ENCODE results near the gene YJEFN3.

YJEFN3 gene, protein sequence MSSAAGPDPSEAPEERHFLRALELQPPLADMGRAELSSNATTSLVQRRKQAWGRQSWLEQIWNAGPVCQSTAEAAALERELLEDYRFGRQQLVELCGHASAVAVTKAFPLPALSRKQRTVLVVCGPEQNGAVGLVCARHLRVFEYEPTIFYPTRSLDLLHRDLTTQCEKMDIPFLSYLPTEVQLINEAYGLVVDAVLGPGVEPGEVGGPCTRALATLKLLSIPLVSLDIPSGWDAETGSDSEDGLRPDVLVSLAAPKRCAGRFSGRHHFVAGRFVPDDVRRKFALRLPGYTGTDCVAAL

DNA sequence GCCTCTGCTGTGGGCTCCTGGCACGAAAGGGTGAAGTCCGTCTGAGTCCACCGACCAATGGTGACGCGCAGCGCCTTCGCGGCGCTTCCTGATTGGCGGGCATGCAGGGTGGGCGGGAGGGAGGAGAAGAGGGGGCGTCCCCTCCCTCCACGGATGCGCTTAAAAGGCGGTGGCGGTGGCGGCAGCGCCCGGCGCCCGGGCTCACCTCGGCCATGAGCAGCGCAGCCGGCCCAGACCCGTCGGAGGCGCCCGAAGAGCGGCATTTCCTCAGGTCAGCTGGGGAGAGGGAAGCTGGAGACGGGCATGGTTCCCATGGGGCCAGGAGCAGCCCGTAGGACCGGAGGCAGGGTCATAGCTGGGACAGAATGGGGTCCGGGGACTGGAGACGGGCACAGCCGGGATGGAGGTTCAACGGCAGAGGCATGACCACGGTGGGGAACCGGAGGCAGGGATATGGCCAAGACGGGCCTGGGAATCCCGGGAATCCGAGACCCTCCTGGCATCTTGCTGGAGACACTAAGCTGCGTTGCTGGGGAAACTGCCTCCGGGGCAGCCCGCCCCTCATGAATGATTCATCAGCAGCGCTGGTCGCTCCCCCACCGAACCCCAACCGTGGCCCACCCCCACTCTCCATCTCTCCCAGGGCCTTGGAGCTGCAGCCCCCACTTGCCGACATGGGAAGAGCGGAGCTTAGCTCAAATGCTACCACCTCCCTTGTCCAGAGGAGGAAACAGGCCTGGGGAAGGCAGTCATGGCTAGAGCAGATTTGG lies at the start of gene YJEFN3:
TSS of gene YJEFN3 (plus strand) at position 191 of the 770 bp plus-strand sequence. CDS start at position 213, 22 bp downstream.
- H3K4me3 Mint-ChIP-seq = no peak within 1 kb of the TSS
- H3K36me3 Mint-ChIP-seq = peaks cover 22 to 41% of the 10 kb centered on the region in 2 donors
- peaks cover 7 to 29% of the 10 kb centered on the region in 2 donors for H3K4me1 Mint-ChIP-seq
- H3K9me3 Mint-ChIP-seq = no peaks in the 10 kb centered on the region
- no peaks in the 10 kb centered on the region for H3K27me3 Mint-ChIP-seq
- DNase-seq (no peak), ATAC-seq (replicated peaks) (no peak)
- peak within 1 kb of the TSS; percentile 49 for H3K27ac Mint-ChIP-seq

DNA sequence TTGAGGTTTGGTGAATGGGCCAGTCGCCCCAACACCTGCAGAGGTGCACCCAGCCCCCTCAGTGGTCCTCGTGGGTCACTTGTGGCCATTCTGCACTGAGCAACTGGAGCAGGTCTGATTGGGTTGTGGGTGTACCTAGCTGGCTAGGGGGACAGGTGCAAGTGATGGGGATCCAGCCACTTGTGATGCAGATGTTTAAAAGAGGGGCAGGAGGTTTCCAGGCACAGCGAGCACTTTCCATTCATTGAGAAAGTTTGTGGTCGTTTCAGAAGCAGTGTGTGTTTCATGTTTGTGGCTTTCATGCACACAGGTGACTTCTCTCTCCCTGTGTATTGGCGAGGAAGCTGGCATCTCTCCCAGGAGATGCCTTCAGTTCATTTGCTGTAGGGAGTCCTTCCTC lies 48.0 kb upstream of the YJEFN3 start:
- H3K36me3 Mint-ChIP-seq = peaks cover 15 to 40% of the 10 kb centered on the region in 2 donors
- no peaks in the 10 kb centered on the region for H3K9me3 Mint-ChIP-seq
- no peaks in the 10 kb centered on the region for H3K27me3 Mint-ChIP-seq
- DNase-seq = no peak
- no peak overlapping the region for H3K4me3 Mint-ChIP-seq
- H3K27ac Mint-ChIP-seq = peak overlapping the region; percentile 37
- no peak for ATAC-seq (replicated peaks)
- H3K4me1 Mint-ChIP-seq = peaks cover 39 to 59% of the 10 kb centered on the region in 2 donors

DNA sequence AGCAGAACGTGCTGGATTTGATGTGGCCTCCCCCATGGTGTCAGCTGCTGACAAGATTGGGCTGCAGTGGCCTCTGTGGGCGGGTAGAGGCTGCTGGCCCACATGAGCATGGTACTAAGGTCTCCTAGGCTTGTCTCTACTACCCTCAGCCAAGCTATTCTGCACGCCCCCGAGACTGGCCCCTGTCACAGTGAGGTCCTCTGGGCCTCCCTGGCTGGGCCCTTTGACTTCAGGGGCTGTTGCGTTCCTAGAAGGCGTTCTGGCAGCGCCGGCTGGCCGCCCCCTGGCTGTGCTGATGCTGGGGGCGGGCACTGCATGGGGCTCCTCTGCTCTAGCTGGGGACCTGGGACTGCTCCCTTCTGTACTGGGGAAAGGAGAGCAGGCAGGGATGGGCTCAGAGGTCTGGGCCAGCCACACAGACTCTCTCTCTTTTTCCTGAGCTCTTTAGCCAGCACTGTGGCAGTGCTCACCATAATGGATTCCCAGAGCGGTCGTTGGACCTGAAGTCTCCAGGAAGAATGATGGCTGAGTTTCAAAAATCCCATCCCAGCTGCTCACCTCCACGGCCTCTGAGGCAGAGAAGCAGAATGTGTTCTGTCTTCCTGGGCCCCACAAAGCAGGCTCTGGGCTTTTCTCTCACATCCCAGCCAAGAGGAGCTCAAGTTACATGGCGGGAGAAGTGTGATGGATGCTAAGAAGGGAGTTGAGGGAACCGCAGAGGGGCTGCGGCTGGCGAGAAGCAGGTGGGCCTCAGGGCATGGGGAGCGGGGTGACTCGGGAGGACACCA lies 45.7 kb upstream of the YJEFN3 start:
- H3K36me3 Mint-ChIP-seq = peaks cover 17 to 27% of the 10 kb centered on the region in 2 donors
- H3K4me1 Mint-ChIP-seq = peaks cover 34 to 53% of the 10 kb centered on the region in 2 donors
- DNase-seq (no peak), ATAC-seq (replicated peaks) (no peak)
- no peaks in the 10 kb centered on the region for H3K27me3 Mint-ChIP-seq
- H3K27ac Mint-ChIP-seq = peak overlapping the region; percentile 14
- H3K4me3 Mint-ChIP-seq = no peak overlapping the region
- no peaks in the 10 kb centered on the region for H3K9me3 Mint-ChIP-seq

DNA sequence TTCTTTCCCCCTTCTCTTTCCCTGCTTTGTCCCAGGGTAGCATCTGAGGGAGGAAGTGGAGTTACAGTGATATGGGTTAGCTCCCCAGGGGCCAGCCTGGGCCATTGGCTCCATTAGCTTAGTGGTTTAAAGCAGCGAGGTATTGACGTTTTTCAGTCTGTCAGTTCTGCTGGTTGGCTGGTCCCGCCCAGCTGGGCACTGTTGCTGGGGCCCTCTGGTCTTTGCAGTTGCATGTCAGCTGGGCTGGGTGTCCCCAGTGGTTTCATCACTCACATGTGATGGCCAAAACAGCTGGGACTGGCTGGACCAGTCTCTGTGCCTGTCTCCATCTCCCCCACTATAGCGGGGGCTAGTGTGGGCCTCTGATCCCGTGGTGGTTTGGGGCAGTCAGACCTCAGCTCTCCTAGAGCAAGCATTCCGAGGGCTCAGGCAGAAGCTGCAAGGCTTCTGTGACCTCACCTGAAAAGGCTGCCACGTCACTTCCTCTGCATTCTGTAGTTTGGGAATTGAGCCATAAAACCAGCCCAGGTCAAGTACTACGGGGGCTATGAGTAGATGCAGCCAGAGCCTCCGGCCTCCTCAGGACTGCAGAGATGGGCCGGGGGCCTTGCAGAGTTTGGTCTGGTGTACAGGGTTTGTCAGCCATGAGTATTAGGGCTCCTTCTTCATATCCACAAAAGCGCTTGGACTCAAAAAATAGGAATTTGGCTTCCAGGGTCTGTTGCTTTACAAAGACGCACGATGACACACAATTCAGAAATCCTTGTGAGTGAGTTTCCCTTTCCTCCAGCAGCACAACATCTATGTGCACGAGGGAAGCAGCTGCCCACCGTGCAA lies 43.3 kb upstream of the YJEFN3 start:
- Mint-ChIP-seq H3K36me3 (peaks cover 17 to 28% of the 10 kb centered on the region in 2 donors), H3K27ac (peak overlapping the region; percentile 90), H3K9me3 (no peaks in the 10 kb centered on the region), H3K4me3 (peak overlapping the region; percentile 27 to 32), H3K27me3 (no peaks in the 10 kb centered on the region), H3K4me1 (peaks cover 54 to 72% of the 10 kb centered on the region in 2 donors)
- peak; percentile 82 to 87 for ATAC-seq (replicated peaks)
- peak; percentile 61 for DNase-seq

DNA sequence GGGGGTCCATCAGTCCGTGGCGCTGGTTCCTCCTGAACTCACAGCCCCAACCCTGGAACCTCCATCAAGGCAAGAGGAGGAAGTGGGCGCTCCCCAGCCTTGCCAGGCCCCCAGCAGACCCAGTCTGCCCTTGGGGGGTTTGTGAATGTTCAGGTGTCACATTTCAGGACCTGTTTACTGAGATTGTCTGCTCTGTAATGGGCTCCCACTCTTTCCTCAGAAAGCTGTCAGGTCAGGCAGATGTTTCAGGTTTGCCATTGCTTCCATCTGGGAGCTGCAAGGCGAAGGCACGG lies 42.8 kb upstream of the YJEFN3 start:
- Mint-ChIP-seq H3K27me3 (no peaks in the 10 kb centered on the region), H3K4me3 (no peak overlapping the region), H3K27ac (no peak overlapping the region), H3K9me3 (no peaks in the 10 kb centered on the region), H3K4me1 (peaks cover 53 to 71% of the 10 kb centered on the region in 2 donors), H3K36me3 (peaks cover 17 to 33% of the 10 kb centered on the region in 2 donors)
- ATAC-seq (replicated peaks) (no peak), DNase-seq (no peak)

DNA sequence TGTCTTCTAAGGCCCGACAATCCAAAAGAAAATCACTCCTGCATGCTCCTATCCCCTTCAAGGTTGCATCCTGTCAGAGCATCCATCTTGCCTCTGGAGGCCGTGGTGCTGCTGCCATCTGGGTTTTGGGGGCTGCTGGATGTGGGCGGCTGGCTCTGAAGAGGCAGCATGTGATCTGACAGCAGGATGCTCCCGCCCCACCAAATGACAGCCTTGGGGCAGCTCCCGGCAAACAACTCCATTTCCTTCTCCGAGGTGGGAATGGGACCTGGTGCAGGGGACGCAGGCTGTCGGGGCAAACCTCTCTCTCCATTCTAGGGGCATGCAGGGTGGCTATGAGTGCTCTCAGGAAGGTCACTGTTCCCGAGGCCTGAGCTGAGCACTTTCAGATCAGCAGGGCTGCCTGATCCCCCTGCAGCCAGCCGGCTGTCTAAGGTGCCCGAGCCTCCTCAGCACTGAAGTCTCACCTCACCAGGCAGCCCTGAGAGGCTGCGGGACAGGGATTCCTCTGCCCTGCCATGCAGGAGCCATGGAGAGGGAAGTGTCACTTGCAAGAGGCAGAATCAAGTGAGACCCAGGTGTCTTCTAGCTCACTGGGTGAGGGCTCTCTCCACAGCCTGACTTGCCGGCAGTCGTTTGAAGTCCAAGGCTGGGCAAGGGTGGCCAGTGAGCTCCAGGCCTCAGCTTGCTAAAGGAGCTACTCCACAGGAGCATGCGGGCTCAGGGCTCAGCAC lies 42.2 kb upstream of the YJEFN3 start:
- ATAC-seq (replicated peaks) (no peak), DNase-seq (no peak)
- H3K4me1 Mint-ChIP-seq = peaks cover 51 to 67% of the 10 kb centered on the region in 2 donors
- H3K27me3 Mint-ChIP-seq = no peaks in the 10 kb centered on the region
- peak overlapping the region; percentile 73 for H3K27ac Mint-ChIP-seq
- H3K4me3 Mint-ChIP-seq = no peak overlapping the region
- H3K36me3 Mint-ChIP-seq = peaks cover 17 to 37% of the 10 kb centered on the region in 2 donors
- H3K9me3 Mint-ChIP-seq = no peaks in the 10 kb centered on the region

DNA sequence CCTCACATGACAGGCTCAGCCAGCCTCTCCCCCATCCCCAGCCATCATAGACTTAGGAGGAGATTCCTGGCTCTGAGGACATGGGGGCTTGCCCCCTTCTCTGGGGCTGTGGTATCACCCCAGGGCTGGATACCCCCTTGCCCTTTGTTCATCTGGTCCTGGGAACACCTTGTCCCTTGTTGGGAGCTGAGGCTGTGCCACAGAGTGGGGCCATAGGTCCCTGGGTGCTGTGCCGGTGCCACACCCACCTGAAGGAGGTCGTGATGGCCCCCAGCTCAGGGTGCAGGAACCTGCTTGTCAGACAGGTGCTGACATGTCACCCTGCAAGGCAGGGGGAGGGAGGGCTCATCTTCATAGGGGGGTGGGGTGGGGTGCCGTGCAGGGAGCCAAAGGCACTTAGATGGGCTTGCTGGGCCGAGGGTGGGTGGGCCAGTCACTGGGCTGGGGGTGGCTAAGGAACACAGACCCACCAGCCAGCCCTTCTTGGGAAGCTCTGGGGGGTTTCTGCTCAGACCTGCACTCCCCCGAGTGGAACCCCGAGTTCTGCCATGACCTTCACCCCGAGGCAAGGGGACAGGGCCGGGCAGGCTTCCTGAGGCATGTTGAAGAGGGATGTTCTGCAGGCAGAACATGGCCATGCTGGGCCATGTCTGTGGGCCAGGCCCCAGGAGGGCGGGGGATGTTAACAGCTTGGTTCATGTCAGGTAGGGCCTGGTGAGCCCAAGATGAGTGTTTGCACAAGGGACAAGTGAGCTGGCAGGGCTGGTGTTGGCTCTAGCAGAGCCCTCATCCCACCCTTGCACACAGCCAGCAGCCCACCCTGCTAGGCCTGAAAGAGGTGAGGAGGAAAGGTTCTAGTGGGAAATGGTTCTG lies 41.4 kb upstream of the YJEFN3 start:
- Mint-ChIP-seq H3K27me3 (no peaks in the 10 kb centered on the region), H3K27ac (peak overlapping the region; percentile 73), H3K9me3 (no peaks in the 10 kb centered on the region), H3K36me3 (peaks cover 17 to 33% of the 10 kb centered on the region in 2 donors), H3K4me3 (peak overlapping the region in 1 of 2 donors; percentile 15), H3K4me1 (peaks cover 51 to 65% of the 10 kb centered on the region in 2 donors)
- ATAC-seq (replicated peaks) (no peak), DNase-seq (no peak)

DNA sequence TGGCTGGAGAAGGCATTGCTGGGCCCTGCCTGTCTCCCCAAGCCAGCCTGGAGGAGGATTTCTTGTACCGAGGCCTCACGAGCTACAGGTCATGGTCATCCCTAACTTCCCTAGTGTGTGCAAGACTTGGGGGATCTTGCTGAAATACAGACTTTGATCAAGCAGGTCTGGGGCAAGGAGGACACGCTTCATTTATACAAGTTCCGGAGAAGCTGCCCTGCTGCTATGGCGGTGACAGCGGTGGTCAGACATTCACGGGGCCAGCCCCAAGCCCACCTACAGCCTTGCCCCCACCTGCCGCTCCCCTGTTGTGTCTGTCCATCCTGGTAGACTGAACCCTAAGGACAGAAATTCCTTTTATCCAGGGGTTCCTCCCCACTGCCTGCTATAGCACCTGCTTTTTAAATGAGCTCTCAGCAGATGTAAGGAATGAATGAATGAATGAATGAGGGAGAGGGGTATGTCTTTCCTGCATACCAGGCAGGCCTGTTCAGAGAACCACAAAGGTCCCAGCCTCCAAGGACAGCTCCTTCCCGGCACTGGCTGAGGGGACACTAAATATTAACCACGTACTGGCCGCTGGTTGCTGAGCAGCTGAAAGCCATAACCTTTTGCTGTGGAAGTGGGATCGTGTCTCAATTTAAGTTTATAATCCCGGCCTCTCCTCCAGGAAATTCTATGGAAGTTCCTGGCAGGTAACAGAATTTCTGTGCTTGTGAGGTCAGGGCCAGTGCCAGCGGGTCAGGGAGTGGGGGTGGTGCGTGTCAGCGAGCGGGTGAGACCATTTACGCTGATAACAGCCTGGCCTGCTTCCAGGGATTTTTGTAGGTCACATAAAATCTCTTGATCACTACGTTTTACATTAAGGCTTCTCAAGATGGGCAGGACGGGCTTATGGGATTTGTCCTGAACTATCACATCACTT lies 40.5 kb upstream of the YJEFN3 start:
- no peak for ATAC-seq (replicated peaks)
- Mint-ChIP-seq H3K27me3 (no peaks in the 10 kb centered on the region), H3K4me3 (no peak overlapping the region), H3K36me3 (peaks cover 18 to 32% of the 10 kb centered on the region in 2 donors), H3K4me1 (peaks cover 47 to 58% of the 10 kb centered on the region in 2 donors), H3K9me3 (no peaks in the 10 kb centered on the region), H3K27ac (peak overlapping the region; percentile 92)
- DNase-seq = no peak

DNA sequence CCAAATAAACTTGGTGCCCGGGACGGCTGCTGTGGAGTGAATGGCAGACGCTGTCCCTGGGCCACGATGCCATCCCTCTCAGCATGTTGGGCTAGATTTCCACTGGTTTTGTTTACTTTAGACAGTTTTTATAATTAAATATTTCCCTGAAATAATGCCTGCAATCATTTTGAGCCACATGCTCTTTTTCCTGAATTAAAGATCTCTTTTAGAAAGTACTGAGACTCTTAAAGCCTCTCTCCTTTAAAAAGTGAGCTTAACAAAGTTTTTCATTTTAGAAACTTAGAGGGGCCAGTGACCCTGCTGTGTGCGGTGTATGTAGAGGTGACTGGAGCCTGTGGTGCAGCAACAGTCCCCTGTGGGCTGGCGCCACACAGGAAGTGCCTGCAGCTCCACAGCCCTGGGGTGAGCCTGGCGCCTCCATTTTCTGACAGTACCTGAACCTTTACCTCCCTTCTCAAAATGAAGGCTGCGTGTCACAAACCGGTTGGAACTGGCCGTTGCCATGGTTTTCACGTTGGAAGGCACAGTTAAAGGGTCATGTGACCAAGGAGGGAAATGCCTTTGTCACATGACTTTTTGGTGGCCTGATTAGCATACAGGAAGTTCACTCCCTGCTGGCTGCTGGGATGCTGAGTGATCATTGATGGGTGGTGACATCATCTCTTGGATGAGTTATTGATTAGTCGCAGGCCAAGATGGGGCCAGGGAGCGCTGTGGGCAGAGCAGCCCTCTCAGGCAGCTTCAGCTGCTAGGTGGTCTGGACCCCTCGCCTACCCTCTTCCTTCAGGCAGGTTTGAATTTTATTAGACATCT lies 39.6 kb upstream of the YJEFN3 start:
- H3K27me3 Mint-ChIP-seq = no peaks in the 10 kb centered on the region
- peak overlapping the region; percentile 25 to 41 for H3K4me3 Mint-ChIP-seq
- peaks cover 19 to 29% of the 10 kb centered on the region in 2 donors for H3K36me3 Mint-ChIP-seq
- peak; percentile 71 for ATAC-seq (replicated peaks)
- H3K27ac Mint-ChIP-seq = peak overlapping the region; percentile 92
- peak; percentile 65 for DNase-seq
- no peaks in the 10 kb centered on the region for H3K9me3 Mint-ChIP-seq
- peaks cover 44 to 55% of the 10 kb centered on the region in 2 donors for H3K4me1 Mint-ChIP-seq

DNA sequence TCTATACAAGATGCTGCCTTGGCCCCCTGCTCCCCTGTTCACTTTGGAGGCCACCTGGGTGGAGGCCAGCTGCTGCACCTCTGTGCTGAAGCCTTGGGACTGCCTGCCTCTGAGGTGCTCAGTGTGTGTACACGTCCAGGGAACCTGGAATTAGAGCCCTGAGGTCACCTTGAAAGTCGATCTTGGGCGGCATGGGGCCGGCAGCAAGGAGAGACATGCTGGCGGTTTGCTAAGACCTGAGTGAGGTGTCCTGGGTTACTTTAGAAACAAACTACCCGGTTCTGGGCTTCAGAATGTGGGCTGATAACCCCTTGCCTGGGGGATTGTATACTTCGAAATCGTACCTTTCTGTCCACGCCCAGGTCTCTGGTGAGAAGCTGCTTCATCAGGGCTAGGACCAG lies 38.9 kb upstream of the YJEFN3 start:
- H3K4me1 Mint-ChIP-seq = peaks cover 41 to 50% of the 10 kb centered on the region in 2 donors
- H3K27ac Mint-ChIP-seq = peak overlapping the region; percentile 92
- H3K27me3 Mint-ChIP-seq = no peaks in the 10 kb centered on the region
- no peak overlapping the region for H3K4me3 Mint-ChIP-seq
- no peak for ATAC-seq (replicated peaks)
- no peaks in the 10 kb centered on the region for H3K9me3 Mint-ChIP-seq
- peaks cover 26 to 33% of the 10 kb centered on the region in 2 donors for H3K36me3 Mint-ChIP-seq
- DNase-seq = no peak
